RWPE2 (cell line): ENCODE measurements around the gene FANCC.

Source experiments
- ATAC-seq: fragments of 200-7000 bp; cut with Tn5 transposase; 3 replicates; pipeline ENCODE4 v1.9.1; 2021; ENCODE audit warnings: low read depth
- DNase-seq: peaks from one replicate; pipeline ENCODE4 v3.0.0-alpha.2; 2020; ENCODE audit warnings: low spot score
- H3K27ac ChIP-seq: fragments of 450-650 bp; 2 replicates; pipeline ENCODE4 v1.5.1; 2017; ENCODE audit warnings: mild to moderate bottlenecking; ENCODE audit not compliant: poor library complexity, severe bottlenecking
- H3K27me3 ChIP-seq: fragments of 250-450 bp; sonication (Bioruptor Pico); 2 replicates; pipeline ENCODE4 v1.5.1; 2021; ENCODE audit warnings: mild to moderate bottlenecking, moderate library complexity; ENCODE audit not compliant: insufficient read depth, poor library complexity, severe bottlenecking
- H3K36me3 ChIP-seq: fragments of 250-450 bp; sonication (Bioruptor Pico); 2 replicates; pipeline ENCODE4 v1.5.1; 2020; ENCODE audit warnings: low read depth, mild to moderate bottlenecking, moderate library complexity
- H3K4me1 ChIP-seq: fragments of 250-450 bp; sonication (Bioruptor Pico); 2 replicates; pipeline ENCODE4 v1.5.1; 2021; ENCODE audit warnings: mild to moderate bottlenecking, moderate library complexity; ENCODE audit not compliant: insufficient read depth, poor library complexity, severe bottlenecking
- H3K4me3 ChIP-seq: fragments of 250-450 bp; sonication (Bioruptor Pico); 2 replicates; pipeline ENCODE4 v1.5.1; 2021; ENCODE audit warnings: mild to moderate bottlenecking, moderate library complexity; ENCODE audit not compliant: severe bottlenecking
- H3K9me3 ChIP-seq: fragments of 250-450 bp; sonication (Bioruptor Pico); 2 replicates; pipeline ENCODE4 v1.5.1; 2021; ENCODE audit warnings: mild to moderate bottlenecking, moderate library complexity; ENCODE audit not compliant: severe bottlenecking
- TF ChIP-seq, protein P1 (sequence below): fragments of 450-650 bp; IDR thresholded peaks from one replicate; pipeline ENCODE4 v1.5.1; 2017; ENCODE audit warnings: mild to moderate bottlenecking, moderate library complexity; ENCODE audit not compliant: poor library complexity, severe bottlenecking

The FANCC gene

DNA sequence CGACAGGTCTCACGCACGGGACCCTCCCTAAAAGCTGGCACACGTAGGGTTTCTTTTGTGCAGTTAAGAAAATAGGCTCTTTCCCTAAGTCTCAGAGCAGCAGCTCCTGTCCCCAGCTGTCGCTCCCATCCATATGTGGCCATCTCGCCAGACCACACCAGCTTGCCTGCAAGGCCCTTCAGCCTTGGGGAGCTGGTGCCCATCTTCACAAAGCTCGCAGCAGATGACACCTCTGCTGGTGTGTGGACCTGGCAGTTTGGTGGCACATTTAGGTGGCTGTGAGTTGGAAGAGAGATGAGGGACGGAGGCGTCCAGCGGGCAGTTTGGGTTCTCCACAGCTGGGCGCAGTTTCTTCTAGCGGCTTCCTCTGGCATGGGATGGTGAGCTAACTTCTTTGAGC is 239.0 kb downstream of the FANCC start:
- peaks cover 90% of the 10 kb centered on the region for H3K36me3 ChIP-seq
- TF ChIP-seq, protein P1, sequence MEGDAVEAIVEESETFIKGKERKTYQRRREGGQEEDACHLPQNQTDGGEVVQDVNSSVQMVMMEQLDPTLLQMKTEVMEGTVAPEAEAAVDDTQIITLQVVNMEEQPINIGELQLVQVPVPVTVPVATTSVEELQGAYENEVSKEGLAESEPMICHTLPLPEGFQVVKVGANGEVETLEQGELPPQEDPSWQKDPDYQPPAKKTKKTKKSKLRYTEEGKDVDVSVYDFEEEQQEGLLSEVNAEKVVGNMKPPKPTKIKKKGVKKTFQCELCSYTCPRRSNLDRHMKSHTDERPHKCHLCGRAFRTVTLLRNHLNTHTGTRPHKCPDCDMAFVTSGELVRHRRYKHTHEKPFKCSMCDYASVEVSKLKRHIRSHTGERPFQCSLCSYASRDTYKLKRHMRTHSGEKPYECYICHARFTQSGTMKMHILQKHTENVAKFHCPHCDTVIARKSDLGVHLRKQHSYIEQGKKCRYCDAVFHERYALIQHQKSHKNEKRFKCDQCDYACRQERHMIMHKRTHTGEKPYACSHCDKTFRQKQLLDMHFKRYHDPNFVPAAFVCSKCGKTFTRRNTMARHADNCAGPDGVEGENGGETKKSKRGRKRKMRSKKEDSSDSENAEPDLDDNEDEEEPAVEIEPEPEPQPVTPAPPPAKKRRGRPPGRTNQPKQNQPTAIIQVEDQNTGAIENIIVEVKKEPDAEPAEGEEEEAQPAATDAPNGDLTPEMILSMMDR, result no peak
- DNase-seq, result no peak
- no peaks in the 10 kb centered on the region for H3K27me3 ChIP-seq
- H3K4me1 ChIP-seq, result no peaks in the 10 kb centered on the region
- H3K9me3 ChIP-seq, result no peaks in the 10 kb centered on the region
- H3K4me3 ChIP-seq, result no peak overlapping the region
- ATAC-seq, result no peak
- H3K27ac ChIP-seq, result no peak overlapping the region

GRCh38 chr9:95077766-95078370 is 239.6 kb downstream of the FANCC start:
- no peak overlapping the region for H3K27ac ChIP-seq
- H3K27me3 ChIP-seq, result no peaks in the 10 kb centered on the region
- DNase-seq, result no peak
- H3K36me3 ChIP-seq, result peaks cover 90% of the 10 kb centered on the region
- no peaks in the 10 kb centered on the region for H3K4me1 ChIP-seq
- H3K9me3 ChIP-seq, result no peaks in the 10 kb centered on the region
- no peak overlapping the region for H3K4me3 ChIP-seq
- no peak for ATAC-seq
- TF ChIP-seq, protein P1, result no peak

GRCh38 chr9:95077053-95077765 is 240.3 kb downstream of the FANCC start:
- H3K27ac ChIP-seq, result no peak overlapping the region

GRCh38 chr9:95076696-95077052 is 240.8 kb downstream of the FANCC start:
- Histone ChIP-seq H3K4me3 (no peak overlapping the region), H3K27ac (no peak overlapping the region), H3K27me3 (no peaks in the 10 kb centered on the region), H3K36me3 (peaks cover 79% of the 10 kb centered on the region), H3K4me1 (no peaks in the 10 kb centered on the region), H3K9me3 (no peaks in the 10 kb centered on the region)
- ATAC-seq, result no peak
- no peak for DNase-seq
- TF ChIP-seq, protein P1, result no peak

More at GRCh38 chr9:95077053-95077765, 240.3 kb downstream of the FANCC start:
- ATAC-seq, result no peak
- Histone ChIP-seq H3K36me3 (peaks cover 83% of the 10 kb centered on the region), H3K27me3 (no peaks in the 10 kb centered on the region), H3K4me1 (no peaks in the 10 kb centered on the region), H3K4me3 (no peak overlapping the region), H3K9me3 (no peaks in the 10 kb centered on the region)
- TF ChIP-seq, protein P1, result no peak
- DNase-seq, result no peak

DNA sequence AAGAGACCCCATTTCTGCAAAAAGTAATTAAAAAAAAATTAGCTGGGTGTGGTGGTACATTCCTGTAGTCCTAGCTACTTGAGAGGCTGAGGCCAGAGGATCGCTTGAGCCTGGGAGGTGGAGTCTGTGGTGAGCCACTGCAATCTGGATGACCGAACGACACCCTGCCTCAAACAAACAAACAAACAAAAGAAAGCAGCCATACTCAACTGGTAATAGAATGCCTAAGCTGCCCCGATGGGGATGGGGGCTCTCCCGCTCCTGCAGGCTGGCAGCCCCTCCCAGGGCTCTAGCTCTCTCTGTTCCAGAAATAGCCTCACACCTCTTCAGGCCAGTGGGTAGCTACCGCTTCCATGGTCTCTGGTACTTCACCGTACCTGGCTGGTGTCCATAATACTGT is 241.8 kb downstream of the FANCC start:
- DNase-seq (no peak), ATAC-seq (no peak)
- Histone ChIP-seq H3K4me1 (no peaks in the 10 kb centered on the region), H3K36me3 (peaks cover 79% of the 10 kb centered on the region), H3K27me3 (no peaks in the 10 kb centered on the region), H3K27ac (no peak overlapping the region), H3K4me3 (no peak overlapping the region), H3K9me3 (no peaks in the 10 kb centered on the region)
- TF ChIP-seq, protein P1, result no peak
